ENCODE results near the gene ZNF497.

GRCh38 chr19:58380662-58381459, 18.3 kb upstream of the ZNF497 start, which contains the start of gene ZNF837:
- TF ChIP-seq POLR2A (IDR thresholded peaks at IDR 0.05) (peak in 1 of 2 donors; percentile 67), CTCF (IDR thresholded peaks at IDR 0.05) (peak in 1 of 3 experiments; percentile 22)
